Tibial artery (tissue), 4 donors: Measurements from ENCODE around the gene AP5S1.

Experiments used
- DNase-seq, 2 donors: peaks; one replicate each; pipeline ENCODE4 v3.0.0-alpha.2; 2019
- H3K27ac ChIP-seq, 2 donors: fragments of 200-600 bp; sonication (generic) in 1 of 2; 1 replicate in 1 of 2; 2 replicates in 1 of 2; pipeline ENCODE4 v1.5.1; 2018 to 2019; ENCODE audit warnings: mild to moderate bottlenecking in 1 of 2
- H3K27me3 ChIP-seq, 2 donors: fragments of 200-600 bp; sonication (generic) in 1 of 2; one replicate each; pipeline versions ENCODE4 v1.5.1 to v1.6.0; 2016 to 2019
- H3K36me3 ChIP-seq, 3 donors: fragments of 200-600 bp; sonication (generic) in 2 of 3; one replicate each; pipeline ENCODE4 v1.5.1; 2016 to 2019; ENCODE audit warnings: mild to moderate bottlenecking in 2 of 3
- H3K4me1 ChIP-seq, 4 donors: fragments of 200-600 bp; sonication (generic) in 2 of 4; 1 replicate in 3 of 4; 2 replicates in 1 of 4; pipeline ENCODE4 v1.5.1; 2016 to 2019
- H3K4me3 ChIP-seq, 2 donors: fragments of 200-600 bp; sonication (generic) in 1 of 2; 1 replicate in 1 of 2; 2 replicates in 1 of 2; pipeline ENCODE4 v1.5.1; 2018 to 2019; ENCODE audit warnings: mild to moderate bottlenecking in 2 of 2
- H3K9me3 ChIP-seq, 3 donors: fragments of 200-600 bp; sonication (generic) in 1 of 3; one replicate each; pipeline ENCODE4 v1.5.1; 2016 to 2019
- CTCF ChIP-seq, 2 experiments: fragments of 200-600 bp in 1 of 2; fragments of 450-650 bp in 1 of 2; IDR thresholded peaks; one replicate each; pipeline ENCODE4 v1.5.1; 2017 to 2019; ENCODE audit warnings: antibody characterized with exemption in 2 of 2, mild to moderate bottlenecking in 1 of 2, moderate library complexity in 1 of 2
- intact Hi-C: fragments of 100-400 bp; cut with DNase I; formaldehyde crosslinking; loops from one replicate; pipeline ENCODE4 v1.15.0; 2023; ENCODE audit warnings: low total_unique reads

AP5S1 gene

GRCh38 chr20:3802524-3803239 is 17.7 kb upstream of the AP5S1 start:
- Histone ChIP-seq H3K27me3 (no peaks in the 10 kb centered on the region), H3K4me3 (no peak overlapping the region), H3K27ac (no peak overlapping the region), H3K9me3 (no peaks in the 10 kb centered on the region), H3K4me1 (peaks cover 0 to 40% (median 24%) of the 10 kb centered on the region in 4 donors), H3K36me3 (peaks cover 50 to 76% (median 62%) of the 10 kb centered on the region in 3 donors)
- no peak for TF ChIP-seq CTCF (IDR thresholded peaks at IDR 0.05)
- DNase-seq: no peak
- intact Hi-C loops: no loop called here

- H3K36me3 ChIP-seq: peaks cover 49 to 72% (median 62%) of the 10 kb centered on the region in 3 donors
- no peak for TF ChIP-seq CTCF (IDR thresholded peaks at IDR 0.05)
Observed at GRCh38 chr20:3803289-3803688, 17.1 kb upstream of the AP5S1 start.

GRCh38 chr20:3803854-3804253 is 16.5 kb upstream of the AP5S1 start:
- no peaks in the 10 kb centered on the region for H3K27me3 ChIP-seq
- H3K36me3 ChIP-seq: peaks cover 44 to 66% (median 59%) of the 10 kb centered on the region in 3 donors
- H3K4me1 ChIP-seq: peaks cover 0 to 42% (median 32%) of the 10 kb centered on the region in 4 donors
- H3K4me3 ChIP-seq: no peak overlapping the region
- no peak for TF ChIP-seq CTCF (IDR thresholded peaks at IDR 0.05)
- peak overlapping the region in 1 of 2 donors; percentile 93 for H3K27ac ChIP-seq
- intact Hi-C loops: no loop called here
- DNase-seq: no peak
- no peaks in the 10 kb centered on the region for H3K9me3 ChIP-seq

More at GRCh38 chr20:3803289-3803688, 17.1 kb upstream of the AP5S1 start:
- no peaks in the 10 kb centered on the region for H3K27me3 ChIP-seq
- no peak for DNase-seq
- no peak overlapping the region for H3K27ac ChIP-seq
- intact Hi-C loops: no loop called here
- H3K9me3 ChIP-seq: no peaks in the 10 kb centered on the region
- no peak overlapping the region for H3K4me3 ChIP-seq
- H3K4me1 ChIP-seq: peaks cover 0 to 40% (median 28%) of the 10 kb centered on the region in 4 donors

GRCh38 chr20:3804254-3804751 is 16.0 kb upstream of the AP5S1 start:
- peaks cover 0 to 44% (median 31%) of the 10 kb centered on the region in 4 donors for H3K4me1 ChIP-seq
- no peak for DNase-seq
- intact Hi-C loops: no loop called here
- peak overlapping the region; percentile 93 to 96 for H3K27ac ChIP-seq
- H3K4me3 ChIP-seq: no peak overlapping the region
- peaks cover 41 to 63% (median 55%) of the 10 kb centered on the region in 3 donors for H3K36me3 ChIP-seq
- no peaks in the 10 kb centered on the region for H3K27me3 ChIP-seq
- TF ChIP-seq CTCF (IDR thresholded peaks at IDR 0.05): no peak
- no peaks in the 10 kb centered on the region for H3K9me3 ChIP-seq

- peaks cover 0 to 42% (median 33%) of the 10 kb centered on the region in 4 donors for H3K4me1 ChIP-seq
- H3K36me3 ChIP-seq: peaks cover 41 to 62% (median 54%) of the 10 kb centered on the region in 3 donors
- H3K27me3 ChIP-seq: no peaks in the 10 kb centered on the region
- H3K27ac ChIP-seq: peak overlapping the region; percentile 93 to 96
- no peak for TF ChIP-seq CTCF (IDR thresholded peaks at IDR 0.05)
- DNase-seq: no peak
- intact Hi-C loops: no loop called here
- no peak overlapping the region for H3K4me3 ChIP-seq
- no peaks in the 10 kb centered on the region for H3K9me3 ChIP-seq
Observed at GRCh38 chr20:3804781-3805180, 15.6 kb upstream of the AP5S1 start.
